ENCODE measurements around the gene MRC2. TPM values are rescaled to one million over a fixed set of nuclear protein-coding genes. Genes with fewer than 3 reads are reported as not detected.
A peak's percentile ranks its signal among the peaks of the same experiment; 100 is the strongest.

Gene MRC2
- polyA plus RNA-seq, 1 experiment = 271 TPM

GRCh38 chr17:62719586-62719985, 92.1 kb downstream of the MRC2 start:
- H3K4me3 ChIP-seq (ENCODE audit: low read depth, low read length) = no peak overlapping the region
- DNase-seq (ENCODE audit: low read depth) = no peak
- TF ChIP-seq, protein P1, sequence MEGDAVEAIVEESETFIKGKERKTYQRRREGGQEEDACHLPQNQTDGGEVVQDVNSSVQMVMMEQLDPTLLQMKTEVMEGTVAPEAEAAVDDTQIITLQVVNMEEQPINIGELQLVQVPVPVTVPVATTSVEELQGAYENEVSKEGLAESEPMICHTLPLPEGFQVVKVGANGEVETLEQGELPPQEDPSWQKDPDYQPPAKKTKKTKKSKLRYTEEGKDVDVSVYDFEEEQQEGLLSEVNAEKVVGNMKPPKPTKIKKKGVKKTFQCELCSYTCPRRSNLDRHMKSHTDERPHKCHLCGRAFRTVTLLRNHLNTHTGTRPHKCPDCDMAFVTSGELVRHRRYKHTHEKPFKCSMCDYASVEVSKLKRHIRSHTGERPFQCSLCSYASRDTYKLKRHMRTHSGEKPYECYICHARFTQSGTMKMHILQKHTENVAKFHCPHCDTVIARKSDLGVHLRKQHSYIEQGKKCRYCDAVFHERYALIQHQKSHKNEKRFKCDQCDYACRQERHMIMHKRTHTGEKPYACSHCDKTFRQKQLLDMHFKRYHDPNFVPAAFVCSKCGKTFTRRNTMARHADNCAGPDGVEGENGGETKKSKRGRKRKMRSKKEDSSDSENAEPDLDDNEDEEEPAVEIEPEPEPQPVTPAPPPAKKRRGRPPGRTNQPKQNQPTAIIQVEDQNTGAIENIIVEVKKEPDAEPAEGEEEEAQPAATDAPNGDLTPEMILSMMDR (IDR thresholded peaks at IDR 0.05; ENCODE audit: insufficient read depth, low read depth, low read length) = no peak
- no peaks in the 10 kb centered on the region for H3K27me3 ChIP-seq (ENCODE audit: control insufficient read depth, insufficient read depth, low read length)
- ChIA-PET CTCF (interaction anchor here (2.1 to 2.2 kb wide), 2 partner anchors 8 to 20 kb away, joined by 5 to 7 read pairs; no protein-coding TSS in a partner anchor), POLR2A (no interaction called here)
- H3K36me3 ChIP-seq (ENCODE audit: control insufficient read depth, insufficient read depth, low read length) = no peaks in the 10 kb centered on the region

GRCh38 chr17:62720126-62720850, 92.8 kb downstream of the MRC2 start:
- ChIA-PET CTCF (interaction anchor here (2.1 to 2.2 kb wide), 2 partner anchors 9 to 19 kb away, joined by 5 to 7 read pairs; no protein-coding TSS in a partner anchor), POLR2A (no interaction called here)
- no peaks in the 10 kb centered on the region for H3K27me3 ChIP-seq (ENCODE audit: control insufficient read depth, insufficient read depth, low read length)
- no peaks in the 10 kb centered on the region for H3K36me3 ChIP-seq (ENCODE audit: control insufficient read depth, insufficient read depth, low read length)
- no peak overlapping the region for H3K4me3 ChIP-seq (ENCODE audit: low read depth, low read length)
- no peak for DNase-seq (ENCODE audit: low read depth)
- TF ChIP-seq, protein P1 (IDR thresholded peaks at IDR 0.05; ENCODE audit: insufficient read depth, low read depth, low read length) = 0 out of 2 replicates have a peak, but pooled peaks have one; percentile 21

DNA sequence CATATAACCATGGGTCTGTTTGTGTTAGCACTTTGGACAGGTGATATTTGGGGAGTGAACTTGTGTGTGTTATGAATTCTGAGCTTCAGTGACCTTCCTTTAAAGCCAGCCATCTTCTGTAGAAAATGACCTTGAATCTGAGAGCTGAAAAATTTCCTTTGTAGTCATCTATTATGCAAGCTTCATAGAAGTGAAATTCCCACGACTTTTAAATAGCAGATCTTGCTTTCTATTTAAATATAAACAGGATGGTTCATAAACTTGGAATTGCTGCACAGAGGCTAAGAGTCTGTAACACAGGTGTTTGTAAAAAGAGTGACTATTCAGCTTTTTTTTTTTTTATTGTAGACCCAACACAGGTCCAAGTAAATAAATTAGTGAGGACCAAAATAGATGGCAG, 95.2 kb downstream of the MRC2 start:
- POLR2A ChIA-PET = no interaction called here
- TF ChIP-seq, protein P1 (IDR thresholded peaks at IDR 0.05; ENCODE audit: insufficient read depth, low read depth, low read length) = no peak
- no peak for DNase-seq (ENCODE audit: low read depth)
- Histone ChIP-seq H3K4me3 (ENCODE audit: low read depth, low read length) (no peak overlapping the region), H3K36me3 (ENCODE audit: control insufficient read depth, insufficient read depth, low read length) (no peaks in the 10 kb centered on the region), H3K27me3 (ENCODE audit: control insufficient read depth, insufficient read depth, low read length) (no peaks in the 10 kb centered on the region)
- CTCF ChIA-PET = interaction anchor here (0.7 to 1.1 kb wide), 3 partner anchors 11 to 1139 kb away, joined by 3 to 5 read pairs (median 3); no protein-coding TSS in a partner anchor

DNA sequence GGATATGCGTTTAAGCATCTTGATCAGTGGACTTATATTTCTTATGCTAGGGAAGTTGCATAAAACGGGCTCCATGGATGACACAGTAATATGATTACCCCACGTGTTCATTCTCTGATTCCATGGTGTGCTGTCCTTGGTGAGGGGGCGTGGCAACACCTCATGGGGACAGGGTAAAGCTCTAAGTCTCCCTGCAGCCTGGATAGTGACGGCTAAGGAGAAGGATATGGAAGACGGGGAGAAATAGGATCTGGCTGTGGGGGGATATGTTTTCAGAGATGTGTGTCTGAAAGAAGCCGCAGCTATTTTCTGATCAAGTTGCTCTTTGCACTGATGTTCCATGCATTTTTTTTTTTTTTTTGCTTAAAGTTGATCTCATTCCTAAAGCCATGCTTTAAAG, 96.4 kb downstream of the MRC2 start:
- H3K36me3 ChIP-seq (ENCODE audit: control insufficient read depth, insufficient read depth, low read length) = no peaks in the 10 kb centered on the region
- H3K27me3 ChIP-seq (ENCODE audit: control insufficient read depth, insufficient read depth, low read length) = no peaks in the 10 kb centered on the region
- no peak overlapping the region for H3K4me3 ChIP-seq (ENCODE audit: low read depth, low read length)
- no peak for DNase-seq (ENCODE audit: low read depth)
- CTCF ChIA-PET = interaction anchor here (0.7 kb wide), 1 partner anchor 766 kb away, joined by 3 read pairs; no protein-coding TSS in a partner anchor
- TF ChIP-seq, protein P1 (IDR thresholded peaks at IDR 0.05; ENCODE audit: insufficient read depth, low read depth, low read length) = no peak
- POLR2A ChIA-PET = no interaction called here

DNA sequence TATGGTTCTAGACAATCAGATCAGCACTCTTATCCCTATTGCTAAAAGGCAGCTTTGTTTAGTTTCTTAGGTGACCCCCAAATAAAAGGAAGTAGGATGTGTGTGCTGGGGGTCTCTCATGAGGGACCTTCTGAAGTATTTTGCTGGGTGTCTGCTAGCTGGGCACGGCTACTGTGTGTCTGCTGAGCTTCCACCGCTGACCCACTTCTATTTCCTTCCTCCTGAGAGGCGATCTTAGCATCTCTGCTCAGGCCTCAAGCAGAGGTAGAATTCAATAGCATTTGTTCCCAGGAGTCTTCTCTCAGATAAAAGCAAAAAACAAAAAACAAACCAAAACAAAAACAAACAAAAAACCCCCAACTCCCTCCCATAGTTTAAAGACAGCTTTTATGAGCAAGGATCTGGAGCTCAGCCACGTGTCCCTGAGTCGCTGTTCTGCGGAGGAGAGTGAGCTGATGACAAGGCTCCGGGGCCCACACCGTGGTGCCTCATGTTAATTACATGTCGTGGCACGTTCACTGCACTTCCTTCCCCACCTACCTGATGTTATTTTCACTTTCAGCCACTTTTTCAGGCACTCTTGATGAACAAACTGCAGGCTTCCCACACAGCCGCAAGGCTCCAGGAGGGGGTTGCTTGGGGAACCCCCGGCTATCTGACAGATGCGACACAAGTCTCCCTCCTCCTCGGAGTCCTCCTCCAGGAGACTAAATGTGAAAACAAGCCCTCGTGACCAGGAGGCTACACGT, 97.1 kb downstream of the MRC2 start:
- TF ChIP-seq, protein P1 (IDR thresholded peaks at IDR 0.05; ENCODE audit: insufficient read depth, low read depth, low read length) = no peak
- H3K36me3 ChIP-seq (ENCODE audit: control insufficient read depth, insufficient read depth, low read length) = no peaks in the 10 kb centered on the region
- ChIA-PET POLR2A (no interaction called here), CTCF (interaction anchor here (0.7 kb wide), 1 partner anchor 18 kb away, joined by 3 read pairs; no protein-coding TSS in a partner anchor)
- no peaks in the 10 kb centered on the region for H3K27me3 ChIP-seq (ENCODE audit: control insufficient read depth, insufficient read depth, low read length)
- no peak for DNase-seq (ENCODE audit: low read depth)
- H3K4me3 ChIP-seq (ENCODE audit: low read depth, low read length) = no peak overlapping the region

Data from BJ (cell line).